GM19324 (cell line): Measurements from ENCODE around the gene LRRC25.

Experiments used
- ATAC-seq: cut with Tn5 transposase; IDR thresholded peaks from one replicate; pipeline ENCODE4 v1.9.1; 2021; ENCODE audit warnings: mild to moderate bottlenecking, moderate library complexity; ENCODE audit not compliant: unreplicated experiment, low FRiP score

Gene LRRC25

GRCh38 chr19:18436671-18437490 is 39.5 kb upstream of the LRRC25 start:
- peak; percentile 49 for ATAC-seq

- no peak for ATAC-seq
Measured at GRCh38 chr19:18435842-18436670, 38.6 kb upstream of the LRRC25 start.

- no peak for ATAC-seq
Measured at GRCh38 chr19:18435178-18435841, 37.9 kb upstream of the LRRC25 start.

- ATAC-seq: no peak
Measured at GRCh38 chr19:18434411-18435175, 37.2 kb upstream of the LRRC25 start.

GRCh38 chr19:18433735-18434398 is 36.4 kb upstream of the LRRC25 start:
- ATAC-seq: no peak

GRCh38 chr19:18433015-18433691 is 35.7 kb upstream of the LRRC25 start:
- ATAC-seq: no peak

GRCh38 chr19:18432275-18433014 is 35.0 kb upstream of the LRRC25 start:
- ATAC-seq: no peak

GRCh38 chr19:18431351-18432197 is 34.2 kb upstream of the LRRC25 start:
- ATAC-seq: no peak

GRCh38 chr19:18430417-18431144 is 33.2 kb upstream of the LRRC25 start:
- ATAC-seq: no peak

- no peak for ATAC-seq
Measured at GRCh38 chr19:18429717-18430416, 32.4 kb upstream of the LRRC25 start.

- ATAC-seq: no peak
Measured at GRCh38 chr19:18428787-18429674, 31.6 kb upstream of the LRRC25 start.

- ATAC-seq: no peak
Measured at GRCh38 chr19:18428173-18428786, 30.9 kb upstream of the LRRC25 start.

GRCh38 chr19:18427743-18428113 is 30.3 kb upstream of the LRRC25 start:
- no peak for ATAC-seq

- ATAC-seq: no peak
Measured at GRCh38 chr19:18427080-18427742, 29.8 kb upstream of the LRRC25 start.

- ATAC-seq: no peak
Measured at GRCh38 chr19:18426416-18426767, 29.0 kb upstream of the LRRC25 start.
